ENCODE data around the gene ADA. TPM values are rescaled to one million over a fixed set of nuclear protein-coding genes. Genes with fewer than 3 reads are reported as not detected.

Gene ADA
- total and polyA plus RNA-seq, 9 of the 15 experiments (the other 6 are each of a cell fraction or from before 2014, with no cell fraction given): 2.4 to 26.1 (median 5.3) TPM

GRCh38 chr20:44646023-44646640 is 5.4 kb downstream of the ADA start:
- intact Hi-C loops (cut with micrococcal nuclease): no loop called here
- ChIA-PET POLR2A (interaction anchor here (0.7 to 1.3 kb wide), 4 partner anchors 10 to 1431 kb away, joined by 3 to 4 read pairs (median 4); no protein-coding TSS in a partner anchor), CTCF (ENCODE audit: low intra/inter-chr PET ratio) (no interaction called here)
- H4K20me1 ChIP-seq (replicated peaks; ENCODE audit: control insufficient read depth, insufficient read depth, low read length): no peaks in the 10 kb centered on the region; the same call in 1 of the 2 replicates
- peak overlapping the region in 1 of 2 experiments; percentile 23; a peak in 1 of 4 replicates for H3K9ac ChIP-seq (ENCODE audit: insufficient read depth in 1 of 2, low read depth in 2 of 2, low read length in 2 of 2)
- peaks cover 14 to 22% of the 10 kb centered on the region in 2 experiments for H3K4me1 ChIP-seq (replicated peaks in 1 of 2; ENCODE audit: control insufficient read depth in 2 of 2, insufficient read depth in 2 of 2, low read length in 2 of 2)
- DNase-seq (ENCODE audit: extremely low read depth in 1 of 4, low spot score in 3 of 4) (peak in 1 of 4 experiments; percentile 6), FAIRE-seq (no peak), ATAC-seq (no peak)
- no TSS peak for BruUV-seq (replicated peaks)
- no peak overlapping the region for H3K27ac ChIP-seq (ENCODE audit: extremely low read depth, low read depth, low read length)
- H3K27me3 ChIP-seq (ENCODE audit: control insufficient read depth in 2 of 2, insufficient read depth in 2 of 2, low read length in 2 of 2): peaks cover 2 to 11% of the 10 kb centered on the region in 2 experiments; a peak in 1 of 5 replicates
- no peaks in the 10 kb centered on the region for H3K9me3 ChIP-seq (replicated peaks; ENCODE audit: control insufficient read depth, insufficient read depth, low read depth, low read length)
- no peaks in the 10 kb centered on the region for H3K36me3 ChIP-seq (ENCODE audit: control insufficient read depth, insufficient read depth, low read length)
- WGBS (ENCODE audit: insufficient coverage, low coverage, missing lambda C conversion rate): 16% methylated on average over 4 of the region's 4 CpGs
- H2AFZ ChIP-seq (ENCODE audit: low read depth, low read length): no peak overlapping the region
- H3K4me2 ChIP-seq (ENCODE audit: insufficient read depth, low read length): no peak overlapping the region
- in situ Hi-C loops (cut with MboI): no loop called here
- no peaks in the 10 kb centered on the region; the same call in 2 of the 3 replicates for H3K79me2 ChIP-seq (ENCODE audit: control insufficient read depth, insufficient read depth, low read length)
- no peak for TF ChIP-seq KLF16 (IDR thresholded peaks at IDR 0.05)
- no peak for TF ChIP-seq DNMT1 (IDR thresholded peaks at IDR 0.05)
- TF ChIP-seq BCOR (IDR thresholded peaks at IDR 0.05): no peak
- peak; percentile 75; the same call in 1 of the 2 replicates for TF ChIP-seq SPI1 (IDR thresholded peaks at IDR 0.05; ENCODE audit: borderline replicate concordance, low read depth, low read length)
- TF ChIP-seq ZNF140 (CRISPR knock-in tag; IDR thresholded peaks at IDR 0.05): no peak
- no peak for TF ChIP-seq FIP1L1 (IDR thresholded peaks at IDR 0.05; ENCODE audit: low read depth, low read length, poor library complexity, severe bottlenecking)
- TF ChIP-seq GTF3C2 (IDR thresholded peaks at IDR 0.05; ENCODE audit: borderline replicate concordance, extremely low read depth, insufficient read length): no peak
- TF ChIP-seq ID3 (CRISPR knock-in tag; IDR thresholded peaks at IDR 0.05): no peak
- no peak for TF ChIP-seq ID3 (tag; IDR thresholded peaks at IDR 0.05)
- peak; percentile 86 for TF ChIP-seq ZNF263 (CRISPR knock-in tag; IDR thresholded peaks at IDR 0.05; ENCODE audit: borderline replicate concordance)
- H3K4me3 ChIP-seq: no peak overlapping the region
- no peaks in the 10 kb centered on the region for H3K9me1 ChIP-seq (ENCODE audit: control insufficient read depth, insufficient read depth, low read length)
